HG02884 (cell line): ENCODE results near the gene AAMP.
"Not testable (repeated sequence)": the region's sequence is repeated elsewhere in the genome, so short reads cannot be mapped to it uniquely, and the experiment has no call there.

Experiments used
- ATAC-seq: cut with Tn5 transposase; IDR thresholded peaks from one replicate; pipeline ENCODE4 v1.9.1; 2021; ENCODE audit warnings: mild to moderate bottlenecking, moderate library complexity; ENCODE audit not compliant: unreplicated experiment

Gene AAMP

GRCh38 chr2:218269900-218270720, at the start of gene AAMP, which contains the start of gene PNKD:
TSS of gene AAMP (minus strand) at chr2:218270137. CDS start at chr2:218270086, 51 bp downstream.
TSS of gene PNKD (plus strand) at chr2:218270519. CDS start at chr2:218270536, 17 bp downstream.
- peak; percentile 88 for ATAC-seq

GRCh38 chr2:218318241-218318640, 48.3 kb upstream of the AAMP start:
- ATAC-seq = no peak

GRCh38 chr2:218317835-218318234, 47.9 kb upstream of the AAMP start:
- ATAC-seq = no peak

DNA sequence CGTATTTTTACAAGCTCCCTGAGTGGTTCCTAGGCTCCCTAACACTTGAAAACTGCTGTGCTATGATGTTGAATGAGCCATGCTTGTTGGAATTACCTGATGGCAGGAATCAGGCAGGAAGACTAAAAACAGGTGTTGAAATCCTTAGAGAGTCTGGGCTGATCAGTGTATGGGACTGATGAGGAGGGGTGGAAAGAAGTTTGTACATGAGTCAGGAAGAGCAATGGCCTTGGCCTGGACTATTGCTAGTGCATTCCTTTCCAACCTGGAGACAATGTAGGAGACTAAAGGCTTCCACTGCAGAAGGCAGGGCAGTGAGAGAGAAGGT, 47.3 kb upstream of the AAMP start:
- no peak for ATAC-seq

GRCh38 chr2:218315397-218315796, 45.5 kb upstream of the AAMP start:
- no peak for ATAC-seq

- ATAC-seq = not testable (repeated sequence)
Observed at GRCh38 chr2:218314764-218315163, 44.8 kb upstream of the AAMP start.

DNA sequence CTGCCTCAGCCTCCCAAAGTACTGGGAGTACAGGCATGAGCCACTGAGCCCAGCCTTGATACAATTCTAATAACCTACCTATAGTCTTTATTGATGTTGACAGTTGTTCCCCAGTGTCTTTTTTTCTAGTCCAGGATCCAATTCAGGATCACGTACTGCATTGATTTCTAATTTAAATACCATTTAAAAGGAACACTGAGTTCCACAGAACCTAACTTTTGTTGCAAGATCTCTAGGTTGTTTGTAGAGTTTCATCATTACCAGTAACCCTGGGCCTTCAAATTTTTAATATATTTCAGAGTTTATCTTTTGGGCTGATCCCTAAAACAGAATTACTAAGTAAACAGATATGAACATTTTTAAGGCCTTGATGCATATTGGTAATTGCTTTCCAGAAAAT, 43.4 kb upstream of the AAMP start:
- ATAC-seq = no peak

DNA sequence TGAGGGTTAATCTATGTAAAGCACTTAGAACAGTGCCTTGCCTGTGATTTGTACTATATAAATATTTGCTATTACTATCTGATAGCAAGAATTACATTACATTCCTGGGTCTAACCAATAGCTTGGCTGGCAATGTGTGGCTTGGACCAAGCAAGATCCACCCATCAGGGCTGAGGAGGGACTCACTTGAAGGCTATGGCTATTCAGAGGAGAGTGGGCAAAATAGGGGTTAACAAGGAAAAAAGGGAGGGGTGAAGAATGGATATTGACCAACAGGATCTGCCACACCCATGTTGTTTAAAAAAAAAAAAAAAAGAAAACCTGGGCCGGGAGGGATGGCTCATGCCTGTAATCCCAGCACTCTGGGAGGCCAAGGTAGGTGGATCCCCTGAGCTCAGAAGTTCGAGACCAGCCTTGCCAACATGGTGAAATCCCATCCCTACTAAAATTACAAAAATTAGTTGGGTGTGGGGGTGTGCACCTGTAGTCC, 42.4 kb upstream of the AAMP start:
- ATAC-seq = no peak

GRCh38 chr2:218311541-218312266, 41.8 kb upstream of the AAMP start:
- not testable (repeated sequence) for ATAC-seq

GRCh38 chr2:218310853-218311540, 41.1 kb upstream of the AAMP start:
- no peak for ATAC-seq

DNA sequence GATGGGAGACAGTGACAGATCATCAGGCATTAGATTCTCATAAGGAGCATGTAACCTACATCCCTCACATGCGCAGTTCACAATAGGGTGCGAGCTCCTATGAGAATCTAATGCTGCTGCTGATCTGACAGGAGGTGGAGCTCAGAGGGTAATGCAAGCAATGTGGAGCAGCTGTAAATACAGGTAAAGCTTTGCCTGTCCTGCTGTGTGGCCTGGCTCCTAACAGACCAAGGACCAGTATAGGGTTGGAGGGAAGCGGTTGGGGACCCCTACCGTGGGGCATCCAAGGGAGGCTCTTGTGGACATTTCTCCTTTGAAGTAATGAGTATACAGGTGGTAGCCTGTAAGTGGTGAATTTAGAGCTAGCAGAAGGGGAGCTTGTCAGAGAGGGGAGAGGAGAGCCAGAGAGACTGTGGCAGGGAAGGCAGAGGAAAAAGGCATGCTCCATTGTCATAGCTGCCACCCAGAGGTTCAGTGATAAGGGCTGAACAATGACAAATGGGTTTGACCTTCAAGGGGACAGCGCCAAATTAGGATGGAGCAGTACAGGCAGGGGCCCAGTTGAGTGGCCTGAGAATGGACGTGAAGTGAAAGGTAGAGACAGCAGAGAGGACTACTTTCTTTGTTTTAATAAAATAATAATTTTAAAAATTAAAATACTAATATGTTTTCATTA, 37.6 kb upstream of the AAMP start:
- no peak for ATAC-seq

- no peak for ATAC-seq
Observed at GRCh38 chr2:218306184-218306920, 36.4 kb upstream of the AAMP start.

GRCh38 chr2:218305383-218305782, 35.4 kb upstream of the AAMP start:
- ATAC-seq = no peak

GRCh38 chr2:218301176-218301819, 31.4 kb upstream of the AAMP start:
- peak; percentile 75 for ATAC-seq

DNA sequence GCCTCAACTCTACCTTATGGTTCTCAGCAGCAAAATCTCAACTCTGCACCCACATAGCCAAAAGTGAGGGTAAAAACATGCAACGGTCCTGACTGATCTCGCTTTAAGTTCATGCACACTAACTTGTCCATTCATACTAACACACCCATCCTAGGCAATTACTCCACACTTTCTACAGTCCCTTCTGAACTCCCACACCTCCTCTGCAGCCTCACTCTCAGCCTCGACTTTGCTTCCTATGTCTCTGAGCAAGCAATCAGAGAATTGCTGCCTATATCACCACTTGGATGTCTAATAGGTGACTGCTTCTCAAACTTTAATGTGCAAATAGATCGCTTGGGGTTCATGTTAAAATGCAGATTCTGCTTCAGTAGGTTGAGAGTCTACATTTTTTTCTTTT, 30.2 kb upstream of the AAMP start:
- ATAC-seq = no peak

GRCh38 chr2:218298314-218298875, 28.5 kb upstream of the AAMP start:
- ATAC-seq = no peak

- ATAC-seq = no peak
Observed at GRCh38 chr2:218296847-218297246, 26.9 kb upstream of the AAMP start.

DNA sequence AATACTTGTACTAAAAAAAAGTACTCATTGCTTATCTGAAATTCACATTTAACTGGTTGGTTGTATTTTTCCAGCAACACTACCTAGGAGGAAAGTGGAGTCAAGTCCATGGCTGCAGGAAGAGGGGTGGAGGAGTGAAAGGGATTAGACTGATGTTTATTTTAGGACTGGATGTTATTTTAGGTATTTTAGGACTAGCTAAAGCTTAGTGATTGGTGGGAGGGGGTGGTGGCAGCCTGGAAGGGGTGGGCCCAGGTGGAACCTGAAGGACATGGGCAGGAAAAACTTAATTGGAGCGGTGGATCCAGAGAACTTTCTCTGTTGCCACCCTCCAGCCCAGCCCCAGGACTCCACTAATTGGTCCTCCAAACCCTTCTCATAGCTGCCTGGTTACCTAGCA, 26.3 kb upstream of the AAMP start:
- ATAC-seq = no peak

- no peak for ATAC-seq
Observed at GRCh38 chr2:218295029-218295428, 25.1 kb upstream of the AAMP start.
